ENCODE data around the gene N4BP3. TPM values are rescaled to one million over a fixed set of nuclear protein-coding genes. Genes with fewer than 3 reads are reported as not detected.

Gene N4BP3
- total and polyA plus RNA-seq, 2 of the 4 experiments (the other 2 are of a cell fraction), result 0.14 to 0.18 TPM

DNA sequence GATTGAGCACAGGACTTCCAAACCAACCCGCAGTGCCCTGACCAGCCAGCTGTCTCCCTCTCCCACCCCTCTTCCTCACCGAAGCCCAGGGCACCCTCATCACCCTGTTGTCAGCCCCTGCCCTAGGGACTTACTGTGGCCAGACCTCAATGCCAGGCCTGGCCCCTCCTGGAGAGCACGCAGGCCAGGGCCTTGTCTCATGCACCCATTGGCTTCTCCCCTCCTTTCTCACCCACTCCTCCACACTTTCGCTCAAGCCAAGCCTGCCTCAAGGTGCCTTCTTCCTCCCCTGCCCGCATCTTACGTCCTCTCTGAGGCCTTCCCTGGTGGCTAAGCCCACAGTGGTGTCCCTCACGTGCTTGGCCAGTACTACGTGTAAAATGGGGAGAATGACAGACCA lies 33.3 kb upstream of the N4BP3 start:
- Histone ChIP-seq H2AK9ac (replicated peaks; ENCODE audit: low read depth, low read length, poor library complexity) (no peak overlapping the region), H3K9me1 (ENCODE audit: insufficient read depth, low read length) (no peaks in the 10 kb centered on the region; the same call in 1 of the 2 replicates), H3K4ac (ENCODE audit: low read depth, low read length) (no peak overlapping the region), H3K56ac (ENCODE audit: extremely low read depth, insufficient read depth, low read length) (no peak overlapping the region), H4K20me1 (ENCODE audit: insufficient read depth, low read length) (no peaks in the 10 kb centered on the region), H4K5ac (ENCODE audit: low read depth, low read length) (no peak overlapping the region), H4K91ac (ENCODE audit: insufficient read depth, low read depth, low read length) (no peak overlapping the region), H2BK120ac (ENCODE audit: low read depth, low read length) (no peak overlapping the region), H3K14ac (replicated peaks; ENCODE audit: low read depth, low read length) (no peak overlapping the region), H2BK5ac (ENCODE audit: low read depth, low read length, poor library complexity, severe bottlenecking) (no peak overlapping the region), H3K27me3 (ENCODE audit: control insufficient read depth, insufficient read depth, low read length) (peaks cover 38% of the 10 kb centered on the region), H3K4me2 (ENCODE audit: low read depth, low read length) (no peak overlapping the region), H3K36me3 (ENCODE audit: control insufficient read depth, insufficient read depth, low read length) (no peaks in the 10 kb centered on the region), H2BK15ac (ENCODE audit: low read depth, low read length) (no peak overlapping the region), H3K18ac (ENCODE audit: low read depth, low read length) (no peak overlapping the region), H3K9ac (ENCODE audit: low read depth, low read length) (no peak overlapping the region), H3K4me3 (ENCODE audit: insufficient read depth, low read depth, low read length) (no peak overlapping the region), H4K8ac (ENCODE audit: low read depth in 2 of 2, low read length in 2 of 2) (no peak overlapping the region), H3K4me1 (ENCODE audit: control insufficient read depth, insufficient read depth, low read length) (peaks cover 5% of the 10 kb centered on the region; the same call in 1 of the 2 replicates), H3K9me3 (ENCODE audit: control insufficient read depth, insufficient read depth, low read length) (no peaks in the 10 kb centered on the region), H3K27ac (ENCODE audit: insufficient read depth, low read length) (no peak overlapping the region), H3K79me1 (ENCODE audit: low read depth in 1 of 2, low read length in 2 of 2) (no peaks in the 10 kb centered on the region), H2BK20ac (ENCODE audit: low read depth, low read length) (no peak overlapping the region), H2AFZ (replicated peaks; ENCODE audit: low read length, poor library complexity) (no peak overlapping the region), H3K23ac (ENCODE audit: low read depth, low read length) (no peak overlapping the region), H2AK5ac (ENCODE audit: low read depth, low read length) (no peak overlapping the region)
- DNase-seq (no peak), ATAC-seq (ENCODE audit: low read depth) (no peak)
- CTCF ChIA-PET, result no interaction called here
- POLR2A ChIA-PET (ENCODE audit: unreplicated experiment), result no interaction called here
- TF ChIP-seq, protein P1, sequence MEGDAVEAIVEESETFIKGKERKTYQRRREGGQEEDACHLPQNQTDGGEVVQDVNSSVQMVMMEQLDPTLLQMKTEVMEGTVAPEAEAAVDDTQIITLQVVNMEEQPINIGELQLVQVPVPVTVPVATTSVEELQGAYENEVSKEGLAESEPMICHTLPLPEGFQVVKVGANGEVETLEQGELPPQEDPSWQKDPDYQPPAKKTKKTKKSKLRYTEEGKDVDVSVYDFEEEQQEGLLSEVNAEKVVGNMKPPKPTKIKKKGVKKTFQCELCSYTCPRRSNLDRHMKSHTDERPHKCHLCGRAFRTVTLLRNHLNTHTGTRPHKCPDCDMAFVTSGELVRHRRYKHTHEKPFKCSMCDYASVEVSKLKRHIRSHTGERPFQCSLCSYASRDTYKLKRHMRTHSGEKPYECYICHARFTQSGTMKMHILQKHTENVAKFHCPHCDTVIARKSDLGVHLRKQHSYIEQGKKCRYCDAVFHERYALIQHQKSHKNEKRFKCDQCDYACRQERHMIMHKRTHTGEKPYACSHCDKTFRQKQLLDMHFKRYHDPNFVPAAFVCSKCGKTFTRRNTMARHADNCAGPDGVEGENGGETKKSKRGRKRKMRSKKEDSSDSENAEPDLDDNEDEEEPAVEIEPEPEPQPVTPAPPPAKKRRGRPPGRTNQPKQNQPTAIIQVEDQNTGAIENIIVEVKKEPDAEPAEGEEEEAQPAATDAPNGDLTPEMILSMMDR (conservative IDR thresholded peaks at IDR 0.05; ENCODE audit: low read depth, low read length), result no peak
- TF ChIP-seq POLR2A (IDR thresholded peaks at IDR 0.05; ENCODE audit: low read depth, low read length) (no peak), NFE2L2 (IDR thresholded peaks at IDR 0.05; ENCODE audit: low read depth, low read length) (no peak), MAZ (IDR thresholded peaks at IDR 0.05; ENCODE audit: borderline replicate concordance, low read depth, low read length) (no peak), CEBPB (IDR thresholded peaks at IDR 0.05; ENCODE audit: low read depth, low read length) (no peak), RCOR1 (IDR thresholded peaks at IDR 0.05; ENCODE audit: insufficient replicate concordance, low read length) (no peak), CHD1 (IDR thresholded peaks at IDR 0.05; ENCODE audit: low read depth, low read length) (no peak), FOS (IDR thresholded peaks at IDR 0.05; ENCODE audit: low read depth, low read length) (no peak), SMC3 (IDR thresholded peaks at IDR 0.05; ENCODE audit: low read depth, low read length) (no peak), BHLHE40 (IDR thresholded peaks at IDR 0.05; ENCODE audit: low read depth, low read length) (no peak), MXI1 (IDR thresholded peaks at IDR 0.05; ENCODE audit: borderline replicate concordance, low read depth, low read length) (no peak), MAFK (IDR thresholded peaks at IDR 0.05; ENCODE audit: low read depth, low read length) (no peak), RFX5 (IDR thresholded peaks at IDR 0.05; ENCODE audit: low read depth, low read length) (no peak), USF2 (IDR thresholded peaks at IDR 0.05; ENCODE audit: low read depth, low read length) (no peak)
- TF ChIP-seq, protein P2, sequence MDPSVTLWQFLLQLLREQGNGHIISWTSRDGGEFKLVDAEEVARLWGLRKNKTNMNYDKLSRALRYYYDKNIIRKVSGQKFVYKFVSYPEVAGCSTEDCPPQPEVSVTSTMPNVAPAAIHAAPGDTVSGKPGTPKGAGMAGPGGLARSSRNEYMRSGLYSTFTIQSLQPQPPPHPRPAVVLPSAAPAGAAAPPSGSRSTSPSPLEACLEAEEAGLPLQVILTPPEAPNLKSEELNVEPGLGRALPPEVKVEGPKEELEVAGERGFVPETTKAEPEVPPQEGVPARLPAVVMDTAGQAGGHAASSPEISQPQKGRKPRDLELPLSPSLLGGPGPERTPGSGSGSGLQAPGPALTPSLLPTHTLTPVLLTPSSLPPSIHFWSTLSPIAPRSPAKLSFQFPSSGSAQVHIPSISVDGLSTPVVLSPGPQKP (IDR thresholded peaks at IDR 0.05; ENCODE audit: borderline replicate concordance, low read depth, low read length), result no peak
- 57% methylated on average over 3 of the region's 8 CpGs; no CpG with 5 or more reads in 1 of the 2 experiments for WGBS, 2 experiments (ENCODE audit: extremely low coverage in 2 of 2, insufficient read length in 1 of 2)
- BruUV-seq (replicated peaks), result no TSS peak
- in situ Hi-C loops (cut with MboI; ENCODE audit: low sequenced_read_pairs) (no loop called here), dilution Hi-C loops (cut with HindIII; ENCODE audit: low sequenced_read_pairs, unreplicated experiment) (no loop called here), intact Hi-C loops (cut with micrococcal nuclease) (no loop called here)

Data from IMR-90 (cell line).